Effector CD4-positive, alpha-beta T cell (primary cell): ENCODE data around the gene DSCAML1.

ENCODE experiments used
- DNase-seq: peaks from one replicate; pipeline ENCODE4 v3.0.0-alpha.2; 2020

The DSCAML1 gene

GRCh38 chr11:117719480-117719879 lies 77.5 kb downstream of the DSCAML1 start:
- DNase-seq: no peak

DNA sequence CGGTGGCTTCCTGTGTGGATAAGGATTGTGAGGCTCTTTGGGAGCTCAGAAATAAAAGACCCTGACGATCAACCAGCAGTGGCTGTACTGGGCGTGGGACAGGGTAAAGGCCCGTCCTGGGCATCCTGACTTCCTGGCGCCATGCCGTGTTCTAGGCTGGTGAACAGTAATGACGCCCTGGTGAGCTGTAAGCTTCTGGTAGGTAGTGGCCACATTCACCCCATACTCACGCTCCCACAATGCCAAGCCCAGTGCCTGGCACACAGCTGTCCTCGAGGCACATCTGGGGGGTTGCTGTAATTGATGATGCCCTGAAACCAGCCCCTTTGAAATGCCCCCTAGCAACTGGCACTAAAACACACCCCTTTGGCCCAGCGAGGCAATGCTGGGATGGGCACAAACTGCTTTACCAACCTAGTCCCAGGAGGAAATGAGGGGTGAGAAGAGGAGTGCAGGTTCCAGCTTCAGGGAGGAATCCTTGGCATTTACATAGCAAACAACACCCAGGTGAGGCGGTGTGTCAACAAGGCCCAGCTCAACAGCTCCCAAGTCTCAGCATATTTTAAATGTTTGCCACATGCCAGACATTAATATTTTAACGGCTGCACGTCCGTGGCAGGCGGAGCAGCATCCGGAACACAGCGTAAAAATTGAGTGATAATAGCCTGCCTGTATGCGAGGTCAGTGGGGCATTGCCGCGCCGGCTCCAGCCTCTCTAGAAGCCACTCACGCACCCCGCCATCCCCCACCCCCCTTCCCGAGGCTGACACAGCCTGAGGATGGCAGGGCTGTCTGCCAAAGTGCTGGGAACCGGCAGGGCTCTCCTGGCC lies 79.3 kb downstream of the DSCAML1 start:
- DNase-seq: no peak

- no peak for DNase-seq
Observed at GRCh38 chr11:117716521-117717440, 80.2 kb downstream of the DSCAML1 start.

- DNase-seq: no peak
Observed at GRCh38 chr11:117715801-117716200, 81.2 kb downstream of the DSCAML1 start.

- DNase-seq: no peak
Observed at GRCh38 chr11:117713538-117713991, 83.5 kb downstream of the DSCAML1 start.

- DNase-seq: no peak
Observed at GRCh38 chr11:117712530-117712929, 84.5 kb downstream of the DSCAML1 start.

DNA sequence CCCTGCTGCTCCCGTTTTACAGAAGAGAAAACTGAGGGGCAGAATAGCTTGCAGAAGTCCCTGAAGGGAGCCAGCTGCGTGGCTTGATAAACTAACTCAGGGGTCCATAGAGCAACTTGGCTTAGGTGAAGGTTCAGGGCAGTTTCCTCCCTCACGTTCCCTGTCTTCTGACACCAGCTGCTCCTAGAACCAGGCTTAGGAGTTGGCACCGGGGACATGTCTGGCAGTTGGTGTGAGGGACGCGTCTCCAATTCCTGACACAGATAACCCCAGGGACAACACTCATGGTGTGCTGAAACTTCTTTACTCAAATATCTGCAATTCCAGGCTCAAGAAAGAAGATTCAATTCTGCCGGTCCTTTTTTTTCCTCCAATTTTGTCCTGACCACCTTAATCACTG lies 85.7 kb downstream of the DSCAML1 start:
- DNase-seq: no peak

GRCh38 chr11:117710211-117710610 lies 86.8 kb downstream of the DSCAML1 start:
- no peak for DNase-seq

GRCh38 chr11:117706322-117706814 lies 90.6 kb downstream of the DSCAML1 start:
- no peak for DNase-seq

GRCh38 chr11:117705866-117706265 lies 91.2 kb downstream of the DSCAML1 start:
- no peak for DNase-seq

DNA sequence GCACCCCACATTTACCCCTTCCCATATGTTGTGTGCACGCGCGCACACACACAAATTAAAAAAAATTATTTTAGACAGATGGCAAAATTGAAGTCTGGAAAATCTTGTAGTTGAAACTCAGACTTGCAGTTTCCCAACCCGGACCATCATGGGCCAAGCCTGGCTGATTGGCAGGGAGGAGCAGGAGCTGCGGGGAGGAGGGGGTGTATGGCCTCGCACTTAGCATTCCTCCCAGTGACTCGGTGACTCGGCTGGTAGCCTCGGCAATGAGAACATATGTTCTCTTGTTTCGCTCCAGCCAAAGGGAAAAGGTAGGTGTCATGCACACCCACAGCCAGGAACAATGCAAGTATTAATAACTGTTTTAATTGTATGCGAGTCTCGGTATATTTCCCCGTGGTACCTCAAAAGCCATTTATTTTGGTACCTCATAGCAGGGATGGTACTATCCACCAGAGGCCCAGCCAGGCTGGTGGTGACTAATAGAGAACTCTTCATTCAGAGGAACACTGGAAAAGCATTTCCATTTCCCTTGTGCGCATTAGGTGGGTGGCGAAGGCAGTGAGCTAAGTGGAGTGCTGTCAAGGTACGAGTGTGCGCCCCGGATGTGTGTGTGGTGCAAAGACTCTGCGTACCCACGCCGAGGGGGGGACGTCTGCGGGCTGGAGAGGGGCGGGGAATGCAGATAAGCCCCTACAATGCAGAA lies 92.5 kb downstream of the DSCAML1 start:
- DNase-seq: no peak

- DNase-seq: no peak
Observed at GRCh38 chr11:117702946-117703598, 93.9 kb downstream of the DSCAML1 start.

GRCh38 chr11:117701781-117702180 lies 95.2 kb downstream of the DSCAML1 start:
- DNase-seq: no peak

DNA sequence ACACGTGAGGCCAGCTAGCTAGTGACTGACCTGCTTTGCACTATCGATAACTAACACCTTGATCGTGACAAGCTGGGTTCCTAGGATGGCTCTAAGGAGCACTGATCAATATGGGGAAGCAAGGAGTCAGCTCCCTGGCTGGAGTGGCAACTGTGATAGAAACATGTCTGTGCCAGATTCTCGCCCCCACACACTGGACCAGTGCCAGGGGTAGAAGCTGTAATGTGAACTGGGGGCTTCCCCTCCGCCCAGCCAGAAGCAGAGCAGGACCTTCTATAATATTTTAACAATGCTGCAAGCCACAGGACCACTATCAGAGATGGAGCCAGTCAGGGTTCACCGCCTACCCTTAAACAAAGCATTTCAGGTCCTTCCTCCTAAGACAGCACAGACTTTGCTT lies 96.5 kb downstream of the DSCAML1 start:
- DNase-seq: no peak

DNA sequence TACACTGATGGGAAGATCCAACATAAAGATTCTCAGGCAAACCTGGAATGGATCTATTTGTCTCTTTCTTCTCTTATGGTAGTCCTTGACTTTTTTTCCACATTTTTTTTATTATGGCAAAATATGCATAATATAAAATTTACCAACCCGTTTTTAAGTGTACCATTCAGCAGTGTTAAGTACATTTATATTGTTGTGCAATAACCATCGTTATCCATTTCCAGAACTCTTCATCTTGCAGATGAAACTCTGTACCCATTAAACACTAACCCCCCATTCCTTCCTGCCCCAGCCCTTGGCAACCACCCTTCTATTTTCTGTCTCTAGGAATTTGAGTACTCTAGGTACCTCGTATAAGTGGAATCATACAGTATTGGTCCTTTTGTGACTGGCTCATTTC lies 99.7 kb downstream of the DSCAML1 start:
- no peak for DNase-seq

DNA sequence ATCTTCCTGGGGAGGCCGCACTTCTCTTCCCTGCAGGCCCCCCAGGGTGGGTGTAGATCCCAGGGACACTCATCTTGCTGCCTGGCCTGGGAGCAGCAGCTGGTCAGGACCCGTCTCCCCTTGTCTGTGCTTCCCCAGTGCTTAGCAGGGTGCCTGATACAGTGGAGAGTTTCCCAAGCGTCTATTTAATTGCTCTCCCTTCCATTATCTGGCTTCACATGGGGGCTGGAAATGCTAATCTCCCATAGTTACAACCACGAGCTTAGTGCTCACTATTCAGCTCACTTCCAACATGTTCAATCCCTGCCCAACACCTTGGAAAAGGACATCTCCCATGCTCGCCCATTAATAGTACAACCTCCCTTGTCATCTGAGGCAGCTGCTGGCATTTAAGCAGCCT lies 100.5 kb downstream of the DSCAML1 start:
- DNase-seq: no peak

DNA sequence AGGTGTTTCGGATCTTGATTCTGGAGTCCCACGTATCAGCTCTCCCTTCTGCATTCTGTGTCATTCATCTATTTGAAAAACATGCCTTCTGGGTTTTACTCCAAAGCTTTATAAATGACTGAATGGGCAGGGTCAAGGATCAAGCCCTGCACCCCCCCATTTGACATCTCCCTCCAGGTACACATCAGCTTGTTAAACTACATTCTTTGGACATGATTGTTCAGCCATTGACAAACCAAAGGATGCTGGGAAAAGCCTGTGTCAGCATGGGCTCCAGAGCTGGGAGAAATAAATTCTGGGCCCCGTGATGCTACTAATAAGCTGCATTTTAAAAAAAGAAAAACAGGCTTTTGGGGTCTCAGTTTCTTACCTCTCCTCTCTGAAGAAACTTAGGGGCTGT lies 103.7 kb downstream of the DSCAML1 start:
- DNase-seq: no peak

- no peak for DNase-seq
Observed at GRCh38 chr11:117691516-117691915, 105.5 kb downstream of the DSCAML1 start.

GRCh38 chr11:117691218-117691514 lies 105.8 kb downstream of the DSCAML1 start:
- DNase-seq: no peak

DNA sequence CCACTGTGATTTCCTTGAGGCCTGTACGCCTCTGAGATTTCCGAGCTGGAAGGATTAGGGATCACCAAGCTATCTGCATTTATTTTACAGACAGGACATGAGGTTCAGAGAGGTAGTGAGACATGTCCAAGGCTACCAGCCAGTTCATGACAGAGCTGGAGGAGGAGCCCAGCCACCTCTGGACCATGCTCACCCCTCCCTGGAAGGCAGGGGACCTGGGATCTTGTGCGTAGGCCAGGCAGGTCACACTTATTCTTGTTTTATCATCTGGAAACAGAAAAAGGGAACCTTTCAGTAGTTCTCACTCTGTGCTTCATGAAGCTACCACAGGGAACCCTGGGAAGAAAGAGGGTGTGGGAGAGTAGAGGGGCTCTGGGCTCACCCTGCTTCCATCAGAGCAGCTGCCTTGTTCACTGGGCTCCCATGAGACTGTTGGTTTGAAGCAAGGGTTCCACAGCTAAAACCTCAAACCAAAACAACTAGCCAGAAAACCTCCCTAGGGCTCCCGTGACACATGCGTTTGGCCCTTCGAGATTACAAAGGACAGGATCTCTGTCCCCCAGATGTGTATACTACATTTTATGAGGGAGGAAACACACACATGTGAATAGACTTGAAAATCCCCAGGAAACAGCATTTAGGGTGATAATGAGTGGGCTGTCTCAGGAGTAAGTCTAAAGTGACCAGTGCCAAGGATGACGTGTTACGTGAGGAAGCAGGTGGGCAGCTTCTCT lies 106.4 kb downstream of the DSCAML1 start:
- no peak for DNase-seq

DNA sequence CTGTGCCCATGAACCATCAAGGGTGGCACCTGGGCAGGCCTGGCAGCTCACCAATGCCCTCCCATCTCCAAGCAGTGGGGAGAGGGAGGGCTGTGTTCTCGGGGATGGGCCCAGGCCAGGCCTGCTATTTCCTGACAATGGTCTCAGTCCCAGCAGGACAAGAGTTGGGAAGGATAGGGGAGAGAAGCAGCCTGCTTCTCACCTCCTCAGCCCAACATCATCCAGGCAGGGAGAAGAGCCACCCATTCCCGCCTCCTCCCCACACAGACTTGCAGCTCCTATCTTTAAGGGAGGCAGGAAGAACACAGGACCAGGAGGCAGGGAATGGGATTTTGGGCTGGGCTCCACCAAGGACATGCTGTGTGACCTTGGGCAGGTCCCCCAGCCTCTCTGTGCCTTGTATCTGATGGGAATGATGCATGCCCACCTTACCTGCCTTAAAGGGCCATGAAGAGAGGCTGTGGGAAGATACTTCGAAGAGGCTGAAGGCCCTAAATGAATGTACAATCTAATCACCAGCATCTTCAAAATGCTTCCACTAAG lies 108.7 kb downstream of the DSCAML1 start:
- DNase-seq: no peak

DNA sequence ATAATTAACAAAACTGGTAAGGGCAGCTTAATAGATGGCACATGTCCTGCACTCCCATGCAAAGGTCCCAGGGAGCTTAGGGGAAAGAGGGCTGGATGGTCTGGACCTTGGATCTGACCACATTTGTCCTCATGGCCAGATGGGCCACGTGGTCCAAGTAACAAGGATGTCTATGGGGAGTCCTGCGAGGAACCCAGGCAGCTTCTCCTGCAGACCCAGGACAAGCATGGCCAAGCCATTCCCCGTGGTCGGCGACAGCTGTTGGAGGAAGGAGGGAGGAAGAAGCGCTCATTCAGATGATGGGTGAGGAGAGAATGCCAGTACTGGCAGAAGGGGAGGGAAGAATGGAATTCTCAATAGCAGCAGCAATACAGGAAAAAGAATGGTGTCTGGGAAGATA lies 109.2 kb downstream of the DSCAML1 start:
- DNase-seq: no peak
